Upper lobe of left lung (tissue), 4 donors: ENCODE data around the gene PILRA.

ENCODE experiments used
- CTCF ChIP-seq, 6 experiments: fragments of 450-650 bp in 4 of 6; fragments of 200-600 bp in 2 of 6; sonication (generic) in 2 of 6; IDR thresholded peaks; one replicate each; pipeline ENCODE4 v1.5.1; 2016 to 2019; ENCODE audit warnings: antibody characterized with exemption in 6 of 6
- POLR2A ChIP-seq, 4 donors: fragments of 450-650 bp; IDR thresholded peaks; one replicate each; pipeline ENCODE4 v1.5.1; 2016 to 2017; ENCODE audit warnings: antibody characterized with exemption in 4 of 4, mild to moderate bottlenecking in 2 of 4

DNA sequence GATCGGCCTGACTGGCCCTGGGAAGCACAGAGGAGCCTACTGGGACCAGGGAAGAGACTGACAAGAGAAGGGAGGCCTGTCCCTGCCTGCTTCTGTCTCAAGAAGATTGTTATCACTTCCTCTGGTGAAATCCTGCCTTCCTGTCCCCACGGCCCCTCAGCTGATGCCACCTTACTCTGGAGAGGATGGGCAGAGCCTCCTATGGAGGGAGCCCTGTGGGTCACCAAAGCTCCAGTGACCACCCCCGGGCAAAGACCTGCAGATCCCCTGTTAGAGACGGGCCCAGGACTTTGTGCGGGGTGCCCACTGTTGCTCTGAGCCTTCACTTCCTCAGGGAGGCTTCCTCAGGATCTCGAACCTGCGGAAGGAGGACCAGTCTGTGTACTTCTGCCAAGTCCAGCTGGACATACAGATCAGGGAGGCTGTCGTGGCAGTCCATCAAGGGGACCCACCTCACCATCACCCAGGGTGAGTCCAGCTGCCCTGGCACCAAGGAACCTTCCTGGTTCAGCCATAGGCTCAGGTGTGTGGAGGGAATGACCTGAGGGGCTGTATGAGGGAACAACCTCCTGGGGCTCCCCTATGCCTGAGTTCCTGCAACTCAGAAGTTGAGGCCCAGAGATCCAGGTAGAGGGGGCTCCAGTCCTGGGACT is 16.7 kb upstream of the PILRA start:
- TF ChIP-seq CTCF (IDR thresholded peaks at IDR 0.05): no peak
- no peak for TF ChIP-seq POLR2A (IDR thresholded peaks at IDR 0.05)
